HEK293 (cell line): ENCODE data around the gene PLEKHO2.
A peak's percentile ranks its signal among the peaks of the same experiment; 100 is the strongest.

Source experiments
- CTCF ChIA-PET: fragments of 350-600 bp; formaldehyde crosslinking; extraction: SDS; loops from one replicate; lab custom pipeline; 2021; ENCODE audit warnings: antibody characterized with exemption; lab: Yijun Ruan, JAX
- POLR2A ChIA-PET: fragments of 300-600 bp; formaldehyde crosslinking; extraction: SDS; loops from one replicate; lab custom pipeline; 2020; ENCODE audit warnings: antibody characterized with exemption, inconsistent platforms; lab: Yijun Ruan, JAX
- H3K27ac ChIP-seq: fragments of 200-500 bp; sonication (Bioruptor generic); 2 replicates; pipeline ENCODE4 v1.5.1; 2014; ENCODE audit warnings: low read depth, low read length, control low read depth, inconsistent platforms; ENCODE audit errors: extremely low read depth
- H3K36me3 ChIP-seq, 2 experiments: fragments of 200-500 bp in 1 of 2; sonication (Bioruptor generic) in 1 of 2; 1 replicate in 1 of 2; 2 replicates in 1 of 2; pipeline ENCODE4 v1.5.1; 2014 to 2017; ENCODE audit warnings: inconsistent platforms in 2 of 2, low read length in 2 of 2; ENCODE audit not compliant: control insufficient read depth in 2 of 2, insufficient read depth in 1 of 2
- H3K4me1 ChIP-seq: fragments of 200-500 bp; sonication (Bioruptor generic); 2 replicates; pipeline ENCODE4 v1.5.1; 2014; ENCODE audit warnings: mild to moderate bottlenecking, low read length, inconsistent platforms; ENCODE audit not compliant: control insufficient read depth, insufficient read depth
- H3K4me3 ChIP-seq: 2 replicates; pipeline ENCODE4 v1.5.1; 2011; ENCODE audit warnings: low read depth, mild to moderate bottlenecking, control low read depth, low read length, moderate library complexity
- H3K9me3 ChIP-seq: fragments of 200-500 bp; sonication (Bioruptor generic); 2 replicates; pipeline ENCODE4 v1.5.1; 2014; ENCODE audit warnings: low read depth, low read length, inconsistent platforms; ENCODE audit not compliant: control insufficient read depth, insufficient read depth
- HOXD13 ChIP-seq: sonication (generic); formaldehyde crosslinking; IDR thresholded peaks from 2 replicates; pipeline ENCODE4 v1.8.0; 2022; ENCODE audit warnings: missing genetic modification reagents, borderline replicate concordance
- KLF1 ChIP-seq: fragments of 450-650 bp; formaldehyde crosslinking; IDR thresholded peaks from 2 replicates; pipeline ENCODE4 v1.5.1; 2016; ENCODE audit warnings: missing biosample characterization, missing genetic modification characterization
- SP2 ChIP-seq: fragments of 450-650 bp; formaldehyde crosslinking; IDR thresholded peaks from 2 replicates; pipeline ENCODE4 v1.5.1; 2016; ENCODE audit warnings: missing biosample characterization, missing genetic modification characterization
- ZBTB20 ChIP-seq: fragments of 450-650 bp; formaldehyde crosslinking; IDR thresholded peaks from 2 replicates; pipeline ENCODE4 v1.5.1; 2016; ENCODE audit warnings: missing biosample characterization, missing genetic modification characterization
- ZBTB7A ChIP-seq: fragments of 450-650 bp; formaldehyde crosslinking; IDR thresholded peaks from 2 replicates; pipeline ENCODE4 v1.5.1; 2016; ENCODE audit warnings: low read depth, missing biosample characterization, missing genetic modification characterization
- ZNF138 ChIP-seq: fragments of 450-650 bp; formaldehyde crosslinking; IDR thresholded peaks from 2 replicates; pipeline ENCODE4 v1.5.1; 2016; ENCODE audit warnings: missing biosample characterization, missing genetic modification characterization, borderline replicate concordance
- ZNF2 ChIP-seq: fragments of 450-650 bp; formaldehyde crosslinking; IDR thresholded peaks from 2 replicates; pipeline ENCODE4 v1.5.1; 2016; ENCODE audit warnings: missing biosample characterization, missing genetic modification characterization
- ZNF24 ChIP-seq: fragments of 450-650 bp; formaldehyde crosslinking; IDR thresholded peaks from 2 replicates; pipeline ENCODE4 v1.5.1; 2016; ENCODE audit warnings: missing biosample characterization, missing genetic modification characterization
- ZNF37A ChIP-seq: fragments of 450-650 bp; IDR thresholded peaks from 2 replicates; pipeline ENCODE4 v1.5.1; 2018; ENCODE audit warnings: missing biosample characterization, missing genetic modification characterization
- ZNF404 ChIP-seq: fragments of 450-650 bp; formaldehyde crosslinking; IDR thresholded peaks from 2 replicates; pipeline ENCODE4 v1.5.1; 2017; ENCODE audit warnings: missing biosample characterization, missing genetic modification characterization
- ZNF571 ChIP-seq: fragments of 450-650 bp; formaldehyde crosslinking; IDR thresholded peaks from 2 replicates; pipeline ENCODE4 v1.5.0; 2017; ENCODE audit warnings: missing biosample characterization, missing genetic modification characterization
- ZNF623 ChIP-seq: fragments of 450-650 bp; formaldehyde crosslinking; IDR thresholded peaks from 2 replicates; pipeline ENCODE4 v1.5.1; 2016; ENCODE audit warnings: missing biosample characterization, missing genetic modification characterization
- ZNF626 ChIP-seq: fragments of 450-650 bp; sonication (Bioruptor Pico); formaldehyde crosslinking; IDR thresholded peaks from 2 replicates; pipeline ENCODE4 v1.5.1; 2018; ENCODE audit warnings: missing biosample characterization, missing genetic modification characterization, inconsistent platforms
- ZNF707 ChIP-seq: fragments of 450-650 bp; formaldehyde crosslinking; IDR thresholded peaks from 2 replicates; pipeline ENCODE4 v1.5.1; 2016; ENCODE audit warnings: missing biosample characterization, missing genetic modification characterization
- TF ChIP-seq, protein P1 (sequence below): fragments of 450-650 bp; formaldehyde crosslinking; IDR thresholded peaks from 2 replicates; pipeline ENCODE4 v1.5.1; 2016; ENCODE audit warnings: missing biosample characterization, missing genetic modification characterization, borderline replicate concordance
- TF ChIP-seq, protein P2 (sequence below): fragments of 450-650 bp; formaldehyde crosslinking; IDR thresholded peaks from 2 replicates; pipeline ENCODE4 v1.5.1; 2016; ENCODE audit warnings: missing biosample characterization, missing genetic modification characterization
- TF ChIP-seq, protein P3 (sequence below): IDR thresholded peaks from 2 replicates; pipeline ENCODE4 v1.6.1; 2011; ENCODE audit warnings: mild to moderate bottlenecking, low read depth, low read length, borderline replicate concordance
- TF ChIP-seq, protein P4 (sequence below): fragments of 450-650 bp; formaldehyde crosslinking; IDR thresholded peaks from 2 replicates; pipeline ENCODE4 v1.5.1; 2017; ENCODE audit warnings: missing biosample characterization, mild to moderate bottlenecking, missing genetic modification characterization, moderate library complexity

Gene PLEKHO2

DNA sequence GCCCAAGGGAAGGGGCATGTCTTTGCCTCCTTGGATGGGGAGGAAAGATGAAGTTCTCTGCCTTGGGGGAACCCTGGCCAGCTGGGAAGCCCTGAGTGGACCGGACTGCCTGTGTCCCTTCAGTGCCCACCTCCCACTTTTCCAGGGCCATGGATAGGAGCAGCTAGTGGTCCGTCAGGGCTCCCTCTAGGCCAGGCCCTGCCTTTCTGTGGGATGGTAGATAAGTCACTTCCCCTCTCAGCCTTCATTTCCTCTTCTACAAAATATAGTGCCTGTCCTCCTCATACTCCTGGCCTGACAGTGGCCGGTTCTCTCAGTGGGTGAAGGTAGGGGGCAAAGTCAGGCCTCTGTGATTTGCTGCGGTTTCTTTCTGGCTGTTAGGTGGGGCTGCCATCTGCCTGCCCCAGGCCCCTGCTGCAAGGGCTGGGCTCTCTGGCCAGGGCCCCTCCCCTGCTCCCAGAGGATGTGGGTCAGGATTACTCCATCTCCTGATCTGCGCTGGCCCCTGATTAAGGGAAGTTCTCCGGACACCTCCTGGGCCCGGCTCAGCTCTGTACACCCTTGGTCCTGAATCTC, 1.4 kb downstream of the PLEKHO2 start:
- no peaks in the 10 kb centered on the region for H3K9me3 ChIP-seq
- TF ChIP-seq ZNF2 (tag by site-specific recombination): no peak
- no peak for TF ChIP-seq ZNF623 (tag by site-specific recombination)
- 0 out of 2 replicates have a peak, but pooled peaks have one; percentile 21 for TF ChIP-seq SP2 (tag by site-specific recombination)
- H3K27ac ChIP-seq: no peak overlapping the region
- H3K4me1 ChIP-seq: no peaks in the 10 kb centered on the region
- CTCF ChIA-PET: interaction anchor here (0.6 to 1.1 kb wide), 2 partner anchors 33 to 632 kb away, joined by 3 read pairs; no protein-coding TSS in a partner anchor
- no peak overlapping the region for H3K4me3 ChIP-seq
- no peaks in the 10 kb centered on the region for H3K36me3 ChIP-seq
- POLR2A ChIA-PET: no interaction called here

DNA sequence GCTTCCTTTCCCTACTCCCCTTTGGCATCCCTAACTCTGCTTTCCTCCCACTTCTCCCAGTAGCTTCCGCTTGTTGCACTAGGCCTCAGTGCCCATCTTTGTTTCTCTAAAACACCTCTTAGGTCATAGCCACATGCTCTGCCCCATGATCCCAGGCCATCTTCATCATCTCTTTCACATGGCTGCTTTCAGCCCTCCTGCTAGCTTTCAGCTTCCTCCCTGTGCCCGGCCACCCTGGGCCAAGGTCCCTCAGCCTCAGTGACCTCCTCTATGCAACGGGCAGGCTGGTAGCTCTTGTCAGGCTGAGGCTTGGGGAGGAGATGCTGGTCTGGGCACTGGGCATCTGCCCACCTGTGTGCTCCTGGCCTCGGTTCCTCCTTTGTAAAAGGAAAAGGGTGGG, 2.3 kb downstream of the PLEKHO2 start:
- TF ChIP-seq ZNF571 (tag by site-specific recombination) (no peak), ZBTB20 (tag by site-specific recombination) (no peak), ZNF707 (tag by site-specific recombination) (no peak), ZNF37A (no peak), ZBTB7A (tag by site-specific recombination) (no peak), HOXD13 (CRISPR knock-in tag) (no peak), ZNF404 (tag by site-specific recombination) (no peak), ZNF626 (no peak), ZNF24 (no peak), KLF1 (tag by site-specific recombination) (no peak), ZNF138 (no peak)
- TF ChIP-seq, protein P1, sequence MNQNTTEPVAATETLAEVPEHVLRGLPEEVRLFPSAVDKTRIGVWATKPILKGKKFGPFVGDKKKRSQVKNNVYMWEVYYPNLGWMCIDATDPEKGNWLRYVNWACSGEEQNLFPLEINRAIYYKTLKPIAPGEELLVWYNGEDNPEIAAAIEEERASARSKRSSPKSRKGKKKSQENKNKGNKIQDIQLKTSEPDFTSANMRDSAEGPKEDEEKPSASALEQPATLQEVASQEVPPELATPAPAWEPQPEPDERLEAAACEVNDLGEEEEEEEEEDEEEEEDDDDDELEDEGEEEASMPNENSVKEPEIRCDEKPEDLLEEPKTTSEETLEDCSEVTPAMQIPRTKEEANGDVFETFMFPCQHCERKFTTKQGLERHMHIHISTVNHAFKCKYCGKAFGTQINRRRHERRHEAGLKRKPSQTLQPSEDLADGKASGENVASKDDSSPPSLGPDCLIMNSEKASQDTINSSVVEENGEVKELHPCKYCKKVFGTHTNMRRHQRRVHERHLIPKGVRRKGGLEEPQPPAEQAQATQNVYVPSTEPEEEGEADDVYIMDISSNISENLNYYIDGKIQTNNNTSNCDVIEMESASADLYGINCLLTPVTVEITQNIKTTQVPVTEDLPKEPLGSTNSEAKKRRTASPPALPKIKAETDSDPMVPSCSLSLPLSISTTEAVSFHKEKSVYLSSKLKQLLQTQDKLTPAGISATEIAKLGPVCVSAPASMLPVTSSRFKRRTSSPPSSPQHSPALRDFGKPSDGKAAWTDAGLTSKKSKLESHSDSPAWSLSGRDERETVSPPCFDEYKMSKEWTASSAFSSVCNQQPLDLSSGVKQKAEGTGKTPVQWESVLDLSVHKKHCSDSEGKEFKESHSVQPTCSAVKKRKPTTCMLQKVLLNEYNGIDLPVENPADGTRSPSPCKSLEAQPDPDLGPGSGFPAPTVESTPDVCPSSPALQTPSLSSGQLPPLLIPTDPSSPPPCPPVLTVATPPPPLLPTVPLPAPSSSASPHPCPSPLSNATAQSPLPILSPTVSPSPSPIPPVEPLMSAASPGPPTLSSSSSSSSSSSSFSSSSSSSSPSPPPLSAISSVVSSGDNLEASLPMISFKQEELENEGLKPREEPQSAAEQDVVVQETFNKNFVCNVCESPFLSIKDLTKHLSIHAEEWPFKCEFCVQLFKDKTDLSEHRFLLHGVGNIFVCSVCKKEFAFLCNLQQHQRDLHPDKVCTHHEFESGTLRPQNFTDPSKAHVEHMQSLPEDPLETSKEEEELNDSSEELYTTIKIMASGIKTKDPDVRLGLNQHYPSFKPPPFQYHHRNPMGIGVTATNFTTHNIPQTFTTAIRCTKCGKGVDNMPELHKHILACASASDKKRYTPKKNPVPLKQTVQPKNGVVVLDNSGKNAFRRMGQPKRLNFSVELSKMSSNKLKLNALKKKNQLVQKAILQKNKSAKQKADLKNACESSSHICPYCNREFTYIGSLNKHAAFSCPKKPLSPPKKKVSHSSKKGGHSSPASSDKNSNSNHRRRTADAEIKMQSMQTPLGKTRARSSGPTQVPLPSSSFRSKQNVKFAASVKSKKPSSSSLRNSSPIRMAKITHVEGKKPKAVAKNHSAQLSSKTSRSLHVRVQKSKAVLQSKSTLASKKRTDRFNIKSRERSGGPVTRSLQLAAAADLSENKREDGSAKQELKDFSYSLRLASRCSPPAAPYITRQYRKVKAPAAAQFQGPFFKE (tag by site-specific recombination): no peak
- TF ChIP-seq, protein P2, sequence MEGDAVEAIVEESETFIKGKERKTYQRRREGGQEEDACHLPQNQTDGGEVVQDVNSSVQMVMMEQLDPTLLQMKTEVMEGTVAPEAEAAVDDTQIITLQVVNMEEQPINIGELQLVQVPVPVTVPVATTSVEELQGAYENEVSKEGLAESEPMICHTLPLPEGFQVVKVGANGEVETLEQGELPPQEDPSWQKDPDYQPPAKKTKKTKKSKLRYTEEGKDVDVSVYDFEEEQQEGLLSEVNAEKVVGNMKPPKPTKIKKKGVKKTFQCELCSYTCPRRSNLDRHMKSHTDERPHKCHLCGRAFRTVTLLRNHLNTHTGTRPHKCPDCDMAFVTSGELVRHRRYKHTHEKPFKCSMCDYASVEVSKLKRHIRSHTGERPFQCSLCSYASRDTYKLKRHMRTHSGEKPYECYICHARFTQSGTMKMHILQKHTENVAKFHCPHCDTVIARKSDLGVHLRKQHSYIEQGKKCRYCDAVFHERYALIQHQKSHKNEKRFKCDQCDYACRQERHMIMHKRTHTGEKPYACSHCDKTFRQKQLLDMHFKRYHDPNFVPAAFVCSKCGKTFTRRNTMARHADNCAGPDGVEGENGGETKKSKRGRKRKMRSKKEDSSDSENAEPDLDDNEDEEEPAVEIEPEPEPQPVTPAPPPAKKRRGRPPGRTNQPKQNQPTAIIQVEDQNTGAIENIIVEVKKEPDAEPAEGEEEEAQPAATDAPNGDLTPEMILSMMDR (tag by site-specific recombination): no peak
- TF ChIP-seq, protein P3, sequence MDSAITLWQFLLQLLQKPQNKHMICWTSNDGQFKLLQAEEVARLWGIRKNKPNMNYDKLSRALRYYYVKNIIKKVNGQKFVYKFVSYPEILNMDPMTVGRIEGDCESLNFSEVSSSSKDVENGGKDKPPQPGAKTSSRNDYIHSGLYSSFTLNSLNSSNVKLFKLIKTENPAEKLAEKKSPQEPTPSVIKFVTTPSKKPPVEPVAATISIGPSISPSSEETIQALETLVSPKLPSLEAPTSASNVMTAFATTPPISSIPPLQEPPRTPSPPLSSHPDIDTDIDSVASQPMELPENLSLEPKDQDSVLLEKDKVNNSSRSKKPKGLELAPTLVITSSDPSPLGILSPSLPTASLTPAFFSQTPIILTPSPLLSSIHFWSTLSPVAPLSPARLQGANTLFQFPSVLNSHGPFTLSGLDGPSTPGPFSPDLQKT: no peak
- TF ChIP-seq, protein P4, sequence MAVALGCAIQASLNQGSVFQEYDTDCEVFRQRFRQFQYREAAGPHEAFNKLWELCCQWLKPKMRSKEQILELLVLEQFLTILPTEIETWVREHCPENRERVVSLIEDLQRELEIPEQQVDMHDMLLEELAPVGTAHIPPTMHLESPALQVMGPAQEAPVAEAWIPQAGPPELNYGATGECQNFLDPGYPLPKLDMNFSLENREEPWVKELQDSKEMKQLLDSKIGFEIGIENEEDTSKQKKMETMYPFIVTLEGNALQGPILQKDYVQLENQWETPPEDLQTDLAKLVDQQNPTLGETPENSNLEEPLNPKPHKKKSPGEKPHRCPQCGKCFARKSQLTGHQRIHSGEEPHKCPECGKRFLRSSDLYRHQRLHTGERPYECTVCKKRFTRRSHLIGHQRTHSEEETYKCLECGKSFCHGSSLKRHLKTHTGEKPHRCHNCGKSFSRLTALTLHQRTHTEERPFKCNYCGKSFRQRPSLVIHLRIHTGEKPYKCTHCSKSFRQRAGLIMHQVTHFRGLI (tag by site-specific recombination): no peak
- TF ChIP-seq, all 188 proteins: peak for 0
- Histone ChIP-seq H3K9me3 (no peaks in the 10 kb centered on the region), H3K36me3 (peaks cover 0 to 5% of the 10 kb centered on the region in 2 experiments; a peak in 2 of 3 replicates), H3K27ac (no peak overlapping the region), H3K4me3 (no peak overlapping the region), H3K4me1 (no peaks in the 10 kb centered on the region)
- POLR2A ChIA-PET: no interaction called here
- CTCF ChIA-PET: interaction anchor here (0.6 kb wide), 1 partner anchor 99 kb away, joined by 3 read pairs; no protein-coding TSS in a partner anchor
